ENCODE data around the gene CCR2.
"Not testable (repeated sequence)": the region's sequence is repeated elsewhere in the genome, so short reads cannot be mapped to it uniquely, and the experiment has no call there.

CCR2 gene

DNA sequence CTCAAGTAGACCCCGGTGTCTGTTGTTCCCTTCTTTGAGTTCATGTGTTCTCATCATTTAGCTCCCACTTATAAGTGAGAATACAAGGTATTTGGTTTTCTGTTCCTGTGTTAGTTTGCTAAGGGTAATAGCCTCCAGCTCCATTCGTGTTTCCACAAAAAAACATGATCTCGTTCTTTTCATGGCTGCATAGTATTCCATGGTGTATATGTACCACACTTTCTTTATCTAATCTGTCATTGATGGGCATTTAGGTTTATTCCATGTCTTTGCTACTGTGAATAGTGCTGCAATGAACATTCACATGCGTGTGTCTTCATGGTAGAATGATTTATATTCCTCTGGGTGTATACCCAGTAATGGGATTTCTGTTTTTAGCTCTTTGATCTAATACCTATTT, 49.0 kb downstream of the CCR2 start:
- not testable (repeated sequence) for DNase-seq (ENCODE audit: low read depth in 2 of 2)

GRCh38 chr3:46405301-46406019, 51.5 kb downstream of the CCR2 start:
- no peak for DNase-seq (ENCODE audit: low read depth in 2 of 2)

- DNase-seq (ENCODE audit: low read depth in 2 of 2) = no peak
Measured at GRCh38 chr3:46406443-46406787, 52.5 kb downstream of the CCR2 start.

- peak; percentile 3 to 6 for DNase-seq (ENCODE audit: low read depth in 2 of 2)
Measured at GRCh38 chr3:46406788-46407611, 53.1 kb downstream of the CCR2 start, which contains the start of the genes CCR5AS and CCRL2. TSS of gene CCR5AS (minus strand) at chr3:46407066. TSS of gene CCRL2 (plus strand) at chr3:46407259. CDS start at chr3:46408080, 821 bp downstream.

DNA sequence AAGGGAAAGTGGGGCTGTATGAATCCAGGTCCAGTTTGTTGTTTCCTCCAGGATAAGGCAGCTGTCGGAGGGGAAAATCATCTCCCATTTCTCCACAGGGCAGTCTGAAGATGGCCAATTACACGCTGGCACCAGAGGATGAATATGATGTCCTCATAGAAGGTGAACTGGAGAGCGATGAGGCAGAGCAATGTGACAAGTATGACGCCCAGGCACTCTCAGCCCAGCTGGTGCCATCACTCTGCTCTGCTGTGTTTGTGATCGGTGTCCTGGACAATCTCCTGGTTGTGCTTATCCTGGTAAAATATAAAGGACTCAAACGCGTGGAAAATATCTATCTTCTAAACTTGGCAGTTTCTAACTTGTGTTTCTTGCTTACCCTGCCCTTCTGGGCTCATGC, 54.1 kb downstream of the CCR2 start:
- no peak for DNase-seq (ENCODE audit: low read depth in 2 of 2)

DNA sequence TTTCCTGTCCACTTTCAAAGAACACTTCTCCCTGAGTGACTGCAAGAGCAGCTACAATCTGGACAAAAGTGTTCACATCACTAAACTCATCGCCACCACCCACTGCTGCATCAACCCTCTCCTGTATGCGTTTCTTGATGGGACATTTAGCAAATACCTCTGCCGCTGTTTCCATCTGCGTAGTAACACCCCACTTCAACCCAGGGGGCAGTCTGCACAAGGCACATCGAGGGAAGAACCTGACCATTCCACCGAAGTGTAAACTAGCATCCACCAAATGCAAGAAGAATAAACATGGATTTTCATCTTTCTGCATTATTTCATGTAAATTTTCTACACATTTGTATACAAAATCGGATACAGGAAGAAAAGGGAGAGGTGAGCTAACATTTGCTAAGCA, 54.9 kb downstream of the CCR2 start:
- DNase-seq (ENCODE audit: low read depth in 2 of 2) = no peak

DNA sequence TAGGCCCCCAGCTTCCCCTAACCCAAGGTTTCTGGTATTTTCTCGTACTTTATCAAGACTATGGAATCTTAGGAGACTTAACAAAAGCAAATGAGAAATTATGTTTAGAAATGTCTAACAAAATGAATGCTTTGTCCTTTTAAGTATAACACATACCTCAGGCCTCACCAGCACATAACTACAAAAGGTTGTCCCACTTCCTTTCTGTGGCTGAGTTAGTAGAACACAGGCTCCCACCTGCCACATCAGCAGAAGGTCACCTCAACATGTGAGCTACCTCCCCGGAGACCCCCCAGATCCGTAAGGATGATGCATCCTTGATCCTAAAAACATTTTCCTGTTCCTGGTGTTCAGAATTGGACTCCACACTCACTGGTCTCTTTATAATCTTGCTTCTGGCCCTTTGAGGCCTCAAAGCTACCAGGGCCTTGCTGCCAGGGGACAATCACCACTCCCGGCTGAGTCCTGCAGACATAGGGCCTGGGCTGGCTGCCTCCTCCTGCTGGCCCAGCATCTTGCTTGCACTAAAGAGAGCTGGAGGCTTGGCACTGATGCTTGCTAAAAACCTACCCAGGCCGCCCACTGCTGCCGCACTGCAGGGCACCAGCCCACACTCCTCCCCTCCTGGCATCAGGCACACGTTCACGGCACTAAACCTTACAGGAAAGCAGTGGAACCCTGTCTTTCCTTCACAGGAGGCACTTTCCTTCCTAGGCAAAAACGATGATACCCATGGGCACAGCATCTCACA, 56.0 kb downstream of the CCR2 start:
- no peak for DNase-seq (ENCODE audit: low read depth in 2 of 2)

Data from stimulated activated CD4-positive, alpha-beta T cell treated with anti-CD3 and anti-CD28 coated beads, Interleukin-1b, Interleukin-23, amount 100 ng/mL, for 4 hours (primary cell).